A549 treated with ZK216348 at 1 μM for 4 hours (cell line): ENCODE data around the gene KRT20. TPM values are rescaled to one million over a fixed set of nuclear protein-coding genes. Genes with fewer than 3 reads are reported as not detected.

Experiments
- total RNA-seq: library from RNA; stranded (reverse); fragments of 200-300 nt; extraction: Qiagen RNA extraction; gene quantifications from 5 replicates; pipeline ENCODE4 v1.2.3, GENCODE V29; 2022; ENCODE audit warnings: low read depth

Gene KRT20, protein sequence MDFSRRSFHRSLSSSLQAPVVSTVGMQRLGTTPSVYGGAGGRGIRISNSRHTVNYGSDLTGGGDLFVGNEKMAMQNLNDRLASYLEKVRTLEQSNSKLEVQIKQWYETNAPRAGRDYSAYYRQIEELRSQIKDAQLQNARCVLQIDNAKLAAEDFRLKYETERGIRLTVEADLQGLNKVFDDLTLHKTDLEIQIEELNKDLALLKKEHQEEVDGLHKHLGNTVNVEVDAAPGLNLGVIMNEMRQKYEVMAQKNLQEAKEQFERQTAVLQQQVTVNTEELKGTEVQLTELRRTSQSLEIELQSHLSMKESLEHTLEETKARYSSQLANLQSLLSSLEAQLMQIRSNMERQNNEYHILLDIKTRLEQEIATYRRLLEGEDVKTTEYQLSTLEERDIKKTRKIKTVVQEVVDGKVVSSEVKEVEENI
- total RNA-seq, result 0.18 to 0.61 TPM (median 0.31 TPM) in 5 replicates

DNA sequence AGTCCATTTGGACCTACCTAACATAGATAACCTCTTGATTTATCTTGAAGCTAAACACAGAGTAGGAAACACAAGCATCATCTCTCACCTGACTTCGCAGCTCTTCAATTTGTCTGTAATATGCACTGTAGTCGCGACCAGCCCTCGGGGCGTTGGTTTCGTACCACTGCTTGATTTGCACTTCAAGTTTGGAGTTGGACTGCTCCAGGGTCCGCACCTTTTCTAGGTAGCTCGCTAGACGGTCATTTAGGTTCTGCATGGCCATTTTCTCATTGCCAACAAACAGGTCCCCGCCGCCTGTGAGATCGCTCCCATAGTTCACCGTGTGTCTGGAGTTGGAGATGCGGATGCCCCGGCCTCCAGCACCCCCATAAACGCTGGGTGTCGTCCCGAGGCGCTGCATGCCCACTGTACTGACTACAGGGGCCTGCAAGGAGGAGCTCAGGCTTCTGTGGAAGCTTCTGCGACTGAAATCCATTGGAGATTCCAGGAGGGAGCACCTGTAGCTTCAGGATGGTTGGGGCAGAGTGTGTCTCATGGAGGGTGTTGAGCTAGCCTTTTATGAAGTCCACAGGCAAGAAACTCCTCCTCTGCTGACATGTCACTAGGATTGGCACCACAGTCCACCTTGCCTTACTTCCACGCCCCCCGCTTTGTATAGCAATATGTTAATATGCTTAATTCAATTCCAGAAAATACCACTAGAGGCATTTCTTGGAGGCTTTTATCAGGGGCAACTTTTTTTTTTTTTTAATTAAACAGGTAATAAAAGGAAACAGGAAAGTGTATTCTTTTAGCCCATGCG lies at the start of gene KRT20:
KRT20 (minus strand) TSS at position 535 of the 805 bp plus-strand sequence; CDS start at position 478, 57 bp downstream.

DNA sequence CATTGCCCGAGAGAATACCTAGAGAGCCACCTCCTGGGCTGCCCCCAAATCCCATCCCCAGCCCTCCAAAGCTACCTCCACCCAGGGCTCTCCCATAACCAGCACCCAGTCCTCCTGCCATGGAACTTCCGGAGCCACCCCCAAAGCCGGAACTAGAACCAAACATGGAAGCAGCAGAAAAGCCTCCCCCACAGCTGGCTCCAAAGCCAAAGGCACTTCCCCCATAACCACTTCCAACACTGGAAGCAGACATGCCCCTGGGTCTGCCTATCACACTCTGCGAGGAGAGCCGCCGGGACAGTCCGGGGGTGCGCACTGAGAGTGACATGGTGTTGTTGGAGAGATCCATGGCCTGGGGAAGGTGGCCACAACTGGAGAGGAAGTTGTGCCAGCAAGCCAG lies 18.2 kb downstream of the KRT20 start, which contains the start of gene KRT12:
KRT12 (minus strand) TSS at position 386 of the 400 bp plus-strand sequence; CDS start at position 349, 37 bp downstream.

Other genes starting within 250 kb of the KRT20 start
- 105 to 119 TPM (median 113 TPM) in 5 replicates for gene SMARCE1, start 237.4 kb downstream of the KRT20 start, total RNA-seq
- gene KRT222, start 220.1 kb downstream of the KRT20 start, total RNA-seq, result 0.41 to 1.1 TPM (median 0.59 TPM) in 5 replicates
- not detected in 5 replicates for gene KRT24, start 181.5 kb downstream of the KRT20 start, total RNA-seq
- gene KRT25, start 129.9 kb downstream of the KRT20 start, total RNA-seq, result not detected in 5 replicates
- gene KRT26, start 113.0 kb downstream of the KRT20 start, total RNA-seq, result not detected in 5 replicates
- gene KRT27, start 102.7 kb downstream of the KRT20 start, total RNA-seq, result not detected in 5 replicates
- not detected in 5 replicates for gene KRT28, start 85.3 kb downstream of the KRT20 start, total RNA-seq
- 99.6 to 118 TPM (median 105 TPM) in 5 replicates for gene KRT10, start 62.6 kb downstream of the KRT20 start, total RNA-seq
- gene KRT12, start 18.0 kb downstream of the KRT20 start, total RNA-seq, result not detected in 5 replicates
- gene KRT23, start 52.4 kb upstream of the KRT20 start, total RNA-seq, result 0.08 to 0.31 TPM (median 0.18 TPM) in 3 of 5 replicates, not detected in the others
- not detected in 5 replicates for gene KRT39, start 81.7 kb upstream of the KRT20 start, total RNA-seq
- gene KRT40, start 99.1 kb upstream of the KRT20 start, total RNA-seq, result not detected in 5 replicates
- not detected in 5 replicates for gene KRTAP3-3, start 108.9 kb upstream of the KRT20 start, total RNA-seq
- not detected in 5 replicates for gene KRTAP3-2, start 114.7 kb upstream of the KRT20 start, total RNA-seq
- gene KRTAP3-1, start 123.9 kb upstream of the KRT20 start, total RNA-seq, result not detected in 5 replicates
- gene KRTAP1-5, start 142.0 kb upstream of the KRT20 start, total RNA-seq, result not detected in 5 replicates
- gene KRTAP1-4, start 145.0 kb upstream of the KRT20 start, total RNA-seq, result not detected in 5 replicates
- not detected in 5 replicates for gene KRTAP1-3, start 149.6 kb upstream of the KRT20 start, total RNA-seq
- gene KRTAP1-1, start 156.2 kb upstream of the KRT20 start, total RNA-seq, result not detected in 5 replicates
- gene KRTAP2-1, start 162.1 kb upstream of the KRT20 start, total RNA-seq, result not detected in 5 replicates
- gene KRTAP2-2, start 170.0 kb upstream of the KRT20 start, total RNA-seq, result not detected in 5 replicates
- gene KRTAP2-3, start 174.9 kb upstream of the KRT20 start, total RNA-seq, result not detected in 5 replicates
- gene KRTAP2-4, start 180.6 kb upstream of the KRT20 start, total RNA-seq, result not detected in 5 replicates
- gene KRTAP4-7, start 198.9 kb upstream of the KRT20 start, total RNA-seq, result not detected in 5 replicates
- not detected in 5 replicates for gene KRTAP4-8, start 212.9 kb upstream of the KRT20 start, total RNA-seq
- gene KRTAP4-16, start 217.0 kb upstream of the KRT20 start, total RNA-seq, result not detected in 5 replicates
- not detected in 5 replicates for gene KRTAP4-9, start 220.1 kb upstream of the KRT20 start, total RNA-seq
- not detected in 5 replicates for gene KRTAP4-11, start 233.1 kb upstream of the KRT20 start, total RNA-seq
- gene KRTAP4-12, start 238.9 kb upstream of the KRT20 start, total RNA-seq, result not detected in 5 replicates